K562 (cell line): Measurements from ENCODE around the gene NEURL4. TPM values are rescaled to one million over a fixed set of nuclear protein-coding genes. Genes with fewer than 3 reads are reported as not detected.
"Not testable (repeated sequence)": the region's sequence is repeated elsewhere in the genome, so short reads cannot be mapped to it uniquely, and the experiment has no call there.

Source experiments
- ATAC-seq: fragments of 200-7000 bp; cut with Tn5 transposase; 3 replicates; pipeline ENCODE4 v1.9.1; 2020; ENCODE audit warnings: moderate library complexity
- BruUV-seq: library from RNA; stranded (reverse); fragments of 400-500 nt; replicated peaks from 2 replicates; lab custom pipeline; 2021; lab: Mats Ljungman, UMichigan
- CTCF ChIA-PET: fragments of 300-600 bp; formaldehyde crosslinking; extraction: SDS; loops from one replicate; lab custom pipeline; 2021; ENCODE audit warnings: low intra/inter-chr PET ratio; lab: Yijun Ruan, JAX
- POLR2A ChIA-PET: fragments of 300-600, 350-650 bp; sonication (Branson Sonifier 250); formaldehyde crosslinking; extraction: SDS; loops from one replicate; lab custom pipeline; 2021; ENCODE audit warnings: antibody characterized with exemption, inconsistent platforms; lab: Yijun Ruan, JAX
- DNase-seq, 4 experiments: peaks; one replicate each; pipeline versions ENCODE4 v3.0.0 to v3.0.0-alpha.2; 2011 to 2018; ENCODE audit warnings: low spot score in 3 of 4, mixed read lengths in 3 of 4; ENCODE audit errors: extremely low read depth in 1 of 4
- FAIRE-seq: peaks from 2 replicates; lab custom pipeline; 2011; peaks lifted over from hg19 to GRCh38; lab: Jason Lieb, UNC
- H2AFZ ChIP-seq: 2 replicates; pipeline ENCODE4 v1.6.0; 2011; ENCODE audit warnings: low read depth, low read length, control low read depth, inconsistent platforms
- H3K27ac ChIP-seq: fragments of 200-600 bp; 3 replicates; pipeline ENCODE4 v1.8.0; 2011; ENCODE audit warnings: low read depth, mild to moderate bottlenecking, control low read depth, inconsistent platforms, low read length, moderate library complexity, mixed read lengths; ENCODE audit errors: extremely low read depth
- H3K27me3 ChIP-seq, 2 experiments: fragments of 300-600 bp in 1 of 2; 2 replicates in 1 of 2; 3 replicates in 1 of 2; pipeline versions ENCODE4 v1.6.0 to v1.8.0; 2011; ENCODE audit warnings: inconsistent platforms in 2 of 2, low read length in 2 of 2, mild to moderate bottlenecking in 1 of 2, mixed read lengths in 1 of 2, moderate library complexity in 1 of 2; ENCODE audit not compliant: control insufficient read depth in 2 of 2, insufficient read depth in 2 of 2
- H3K36me3 ChIP-seq: fragments of 300-600 bp; 3 replicates; pipeline ENCODE4 v1.8.0; 2011; ENCODE audit warnings: mild to moderate bottlenecking, low read length, inconsistent platforms; ENCODE audit not compliant: control insufficient read depth, insufficient read depth
- H3K4me1 ChIP-seq, 2 experiments: fragments of 200-600 bp in 1 of 2; replicated peaks in 1 of 2; 2 replicates in 1 of 2; 3 replicates in 1 of 2; pipeline versions ENCODE4 v1.5.1 to v1.8.0; 2011; ENCODE audit warnings: inconsistent platforms in 2 of 2, low read length in 2 of 2, mild to moderate bottlenecking in 1 of 2, mixed read lengths in 1 of 2, moderate library complexity in 1 of 2; ENCODE audit not compliant: control insufficient read depth in 2 of 2, insufficient read depth in 2 of 2
- H3K4me2 ChIP-seq: 2 replicates; pipeline ENCODE4 v1.6.1; 2011; ENCODE audit warnings: low read length, control low read depth, inconsistent platforms, mixed read lengths; ENCODE audit not compliant: insufficient read depth
- H3K4me3 ChIP-seq: fragments of 200-600 bp; sonication (generic), shearing (Covaris generic); 2 replicates; pipeline ENCODE4 v1.5.1; 2016; ENCODE audit warnings: control low read depth, inconsistent platforms
- H3K79me2 ChIP-seq: fragments of 200-600 bp; 3 replicates; pipeline ENCODE4 v1.8.0; 2011; ENCODE audit warnings: low read length, inconsistent platforms; ENCODE audit not compliant: control insufficient read depth, insufficient read depth
- H3K9ac ChIP-seq, 2 experiments: 2 replicates each; pipeline versions ENCODE4 v1.6.0 to v1.6.1; 2011; ENCODE audit warnings: low read depth in 2 of 2, low read length in 2 of 2, control low read depth in 1 of 2, inconsistent platforms in 1 of 2, mild to moderate bottlenecking in 1 of 2, mixed read lengths in 1 of 2; ENCODE audit not compliant: insufficient read depth in 1 of 2
- H3K9me1 ChIP-seq: one replicate; pipeline ENCODE4 v1.6.0; 2011; ENCODE audit warnings: inconsistent platforms, mild to moderate bottlenecking, low read length, moderate library complexity; ENCODE audit not compliant: control insufficient read depth, insufficient read depth
- H3K9me3 ChIP-seq: replicated peaks from 2 replicates; pipeline ENCODE4 v1.5.1; 2011; ENCODE audit warnings: low read depth, low read length, inconsistent platforms; ENCODE audit not compliant: control insufficient read depth, insufficient read depth
- H4K20me1 ChIP-seq: replicated peaks from 2 replicates; pipeline ENCODE4 v1.6.1; 2011; ENCODE audit warnings: low read length, inconsistent platforms, mixed read lengths; ENCODE audit not compliant: control insufficient read depth, insufficient read depth
- ATF7 ChIP-seq: fragments of 450-650 bp; IDR thresholded peaks from 2 replicates; pipeline ENCODE4 v1.7.1; 2014; ENCODE audit warnings: mild to moderate bottlenecking, moderate library complexity
- CBFA2T2 ChIP-seq: fragments of 450-650 bp; conservative IDR thresholded peaks from 2 replicates; pipeline ENCODE4 v1.6.1; 2017; ENCODE audit warnings: mild to moderate bottlenecking
- DACH1 ChIP-seq: fragments of 450-650 bp; IDR thresholded peaks from 2 replicates; pipeline ENCODE4 v1.6.1; 2018; ENCODE audit not compliant: partially characterized antibody
- L3MBTL2 ChIP-seq: fragments of 450-650 bp; IDR thresholded peaks from 2 replicates; pipeline ENCODE4 v1.6.1; 2016; ENCODE audit warnings: mild to moderate bottlenecking, moderate library complexity
- LEF1 ChIP-seq: fragments of 450-650 bp; IDR thresholded peaks from 2 replicates; pipeline ENCODE4 v1.6.1; 2016; ENCODE audit warnings: mild to moderate bottlenecking
- MAFF ChIP-seq: IDR thresholded peaks from 2 replicates; pipeline ENCODE4 v1.6.1; 2012; ENCODE audit warnings: low read length, improper control_type of control experiment
- MAFG ChIP-seq: fragments of 450-650 bp; conservative IDR thresholded peaks from 2 replicates; pipeline ENCODE4 v1.6.1; 2016; ENCODE audit warnings: missing genetic modification characterization, missing compliant biosample characterization
- MECOM ChIP-seq: fragments of 250-450 bp; sonication (Bioruptor Pico); IDR thresholded peaks from 2 replicates; pipeline ENCODE4 v1.8.0; 2022; ENCODE audit warnings: inconsistent platforms
- MEIS2 ChIP-seq: fragments of 450-650 bp; IDR thresholded peaks from 2 replicates; pipeline ENCODE4 v1.6.1; 2014; ENCODE audit warnings: mild to moderate bottlenecking; ENCODE audit not compliant: partially characterized antibody
- MTA1 ChIP-seq: fragments of 450-650 bp; IDR thresholded peaks from 2 replicates; pipeline ENCODE4 v1.6.1; 2017; ENCODE audit warnings: borderline replicate concordance
- ZFX ChIP-seq: sonication (generic); formaldehyde crosslinking; IDR thresholded peaks from 2 replicates; pipeline ENCODE4 v1.8.0; 2022; ENCODE audit warnings: mild to moderate bottlenecking, missing genetic modification reagents, moderate library complexity
- ZNF316 ChIP-seq: fragments of 450-650 bp; IDR thresholded peaks from 2 replicates; pipeline ENCODE4 v1.6.1; 2016
- WGBS: fragments of 100-300 bp; shearing (Covaris generic); methylation state at CpG from one replicate; pipeline ENCODE4 v1.1.6; 2016; ENCODE audit warnings: low coverage, mixed read lengths; ENCODE audit not compliant: insufficient coverage; ENCODE audit errors: missing lambda C conversion rate; 5-methylcytosine and 5-hydroxymethylcytosine counted together
- in situ Hi-C: fragments of 300-500 bp; cut with MboI; formaldehyde crosslinking; loops from 4 replicates; pipeline ENCODE4 v1.15.0; 2018; ENCODE audit warnings: inconsistent platforms, mixed read lengths
- intact Hi-C: fragments of 100-400 bp; cut with micrococcal nuclease; formaldehyde crosslinking; loops from 2 replicates; pipeline ENCODE4 v1.14.2; 2022
- polyA plus RNA-seq, 8 experiments: library from polyadenylated mRNA; depleted of rRNA in 4 of 8; stranded (reverse) in 5 of 8; unstranded in 3 of 8; fragments of >200 nt; fragmentation: Nextera tagmentation in 2 of 8; fragmentation: Illumina TruSeq in 1 of 8; extraction: Ambion mirVana in 2 of 8; extraction: Trizol in 1 of 8; gene quantifications; 2 replicates each; pipeline versions ENCODE4 v1.2.1 to v1.2.3, GENCODE V29; 2011 to 2014; ENCODE audit warnings: inconsistent platforms in 1 of 8, missing spikeins in 1 of 8
- total RNA-seq, 7 experiments: library from RNA; depleted of rRNA in 6 of 7; stranded (reverse); fragments of >200 nt in 6 of 7; fragmentation: Illumina TruSeq in 2 of 7; extraction: Trizol in 2 of 7; gene quantifications; 2 replicates each; pipeline versions ENCODE4 v1.2.1 to v1.2.3, GENCODE V29; 2011 to 2021; ENCODE audit warnings: low replicate concordance in 1 of 7
- TF ChIP-seq, protein P1 (sequence below): fragments of 450-650 bp; formaldehyde crosslinking; IDR thresholded peaks from 2 replicates; pipeline ENCODE4 v1.4.0; 2020; ENCODE audit warnings: mild to moderate bottlenecking, mixed read lengths
- TF ChIP-seq, protein P2 (sequence below): sonication (generic); formaldehyde crosslinking; IDR thresholded peaks from 2 replicates; pipeline ENCODE4 v1.5.0; 2020; ENCODE audit warnings: missing genetic modification reagents
- TF ChIP-seq, protein P3 (sequence below): sonication (generic); formaldehyde crosslinking; IDR thresholded peaks from 2 replicates; pipeline ENCODE4 v1.9.0; 2022; ENCODE audit warnings: mild to moderate bottlenecking, missing genetic modification reagents
- TF ChIP-seq, protein P4 (sequence below): sonication (generic); formaldehyde crosslinking; IDR thresholded peaks from 2 replicates; pipeline ENCODE4 v1.8.0; 2022; ENCODE audit warnings: missing genetic modification reagents, mild to moderate bottlenecking, moderate library complexity, borderline replicate concordance

Gene NEURL4
- total and polyA plus RNA-seq, 9 of the 15 experiments (the other 6 are each of a cell fraction or from before 2014, with no cell fraction given) = 0.08 to 37.4 (median 11.5) TPM

DNA sequence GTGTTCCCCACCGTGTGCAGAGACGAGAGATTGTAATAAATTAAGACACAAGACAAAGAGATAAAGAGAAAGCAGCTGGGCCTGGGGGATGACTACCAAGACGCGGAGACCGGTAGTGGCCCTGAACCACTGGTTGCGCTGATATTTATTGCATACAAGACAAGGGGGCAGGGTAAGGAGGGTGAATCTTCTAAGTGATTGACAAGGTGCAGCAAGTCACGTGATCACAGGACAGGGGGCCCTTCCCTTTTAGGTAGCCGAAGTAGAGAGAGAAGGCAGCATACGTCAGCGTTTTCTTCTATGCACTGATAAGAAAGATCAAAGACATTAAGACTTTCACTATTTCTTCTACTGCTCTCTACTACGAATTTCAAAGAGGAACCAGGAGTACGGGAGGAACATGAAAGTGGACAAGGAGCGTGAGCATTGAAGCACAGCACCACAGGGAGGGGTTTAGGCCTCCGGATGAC is 3.5 kb upstream of the NEURL4 start:
- H3K9me1 ChIP-seq, H3K36me3 ChIP-seq, CTCF ChIA-PET, H3K27ac ChIP-seq, H3K9me3 ChIP-seq, H3K4me3 ChIP-seq, H3K27me3 ChIP-seq, intact Hi-C loops, H4K20me1 ChIP-seq, ATAC-seq, BruUV-seq: not testable (repeated sequence)
- H3K4me1 ChIP-seq = peaks cover 15 to 46% of the 10 kb centered on the region in 2 experiments
- H2AFZ ChIP-seq = peak overlapping the region; percentile 71
- POLR2A ChIA-PET = interaction anchor here (0.7 to 1.1 kb wide), 3 partner anchors 12 to 145 kb away, joined by 3 to 4 read pairs (median 3); partner anchors contain the start of gene GPS2
- in situ Hi-C loops = loop anchor here (10.0 kb wide), 1 partner anchor 288 kb away; the partner anchor contains the start of gene SLC16A11
- peaks cover 13% of the 10 kb centered on the region for H3K79me2 ChIP-seq
- DNase-seq (peak in 1 of 4 experiments; percentile 52), FAIRE-seq (peak; percentile 72)
- H3K4me2 ChIP-seq = peak overlapping the region; percentile 66
- WGBS = 2% methylated on average over 14 of the region's 14 CpGs
- H3K9ac ChIP-seq = peak overlapping the region in 1 of 2 experiments; percentile 61; a peak in 1 of 4 replicates
- TF ChIP-seq ZFX (peak; percentile 25; the same call in 1 of the 2 replicates), MECOM (CRISPR knock-in tag) (peak; percentile 79; the same call in 1 of the 2 replicates), CBFA2T2 (peak; percentile 90), L3MBTL2 (peak; percentile 57; the same call in 1 of the 2 replicates), MTA1 (0 out of 2 replicates have a peak, but pooled peaks have one; percentile 17), MEIS2 (peak; percentile 80), ZNF316 (peak; percentile 94), LEF1 (peak; percentile 97), MAFG (tag) (peak; percentile 83), MAFF (peak; percentile 14; the same call in 1 of the 2 replicates), DACH1 (peak; percentile 15), ATF7 (peak; percentile 85)
- TF ChIP-seq, protein P1, sequence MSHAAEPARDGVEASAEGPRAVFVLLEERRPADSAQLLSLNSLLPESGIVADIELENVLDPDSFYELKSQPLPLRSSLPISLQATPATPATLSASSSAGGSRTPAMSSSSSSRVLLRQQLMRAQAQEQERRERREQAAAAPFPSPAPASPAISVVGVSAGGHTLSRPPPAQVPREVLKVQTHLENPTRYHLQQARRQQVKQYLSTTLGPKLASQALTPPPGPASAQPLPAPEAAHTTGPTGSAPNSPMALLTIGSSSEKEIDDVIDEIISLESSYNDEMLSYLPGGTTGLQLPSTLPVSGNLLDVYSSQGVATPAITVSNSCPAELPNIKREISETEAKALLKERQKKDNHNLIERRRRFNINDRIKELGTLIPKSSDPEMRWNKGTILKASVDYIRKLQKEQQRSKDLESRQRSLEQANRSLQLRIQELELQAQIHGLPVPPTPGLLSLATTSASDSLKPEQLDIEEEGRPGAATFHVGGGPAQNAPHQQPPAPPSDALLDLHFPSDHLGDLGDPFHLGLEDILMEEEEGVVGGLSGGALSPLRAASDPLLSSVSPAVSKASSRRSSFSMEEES (CRISPR knock-in tag) = peak; percentile 99
- TF ChIP-seq, protein P2, sequence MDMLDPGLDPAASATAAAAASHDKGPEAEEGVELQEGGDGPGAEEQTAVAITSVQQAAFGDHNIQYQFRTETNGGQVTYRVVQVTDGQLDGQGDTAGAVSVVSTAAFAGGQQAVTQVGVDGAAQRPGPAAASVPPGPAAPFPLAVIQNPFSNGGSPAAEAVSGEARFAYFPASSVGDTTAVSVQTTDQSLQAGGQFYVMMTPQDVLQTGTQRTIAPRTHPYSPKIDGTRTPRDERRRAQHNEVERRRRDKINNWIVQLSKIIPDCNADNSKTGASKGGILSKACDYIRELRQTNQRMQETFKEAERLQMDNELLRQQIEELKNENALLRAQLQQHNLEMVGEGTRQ = peak; percentile 69
- TF ChIP-seq, protein P3, sequence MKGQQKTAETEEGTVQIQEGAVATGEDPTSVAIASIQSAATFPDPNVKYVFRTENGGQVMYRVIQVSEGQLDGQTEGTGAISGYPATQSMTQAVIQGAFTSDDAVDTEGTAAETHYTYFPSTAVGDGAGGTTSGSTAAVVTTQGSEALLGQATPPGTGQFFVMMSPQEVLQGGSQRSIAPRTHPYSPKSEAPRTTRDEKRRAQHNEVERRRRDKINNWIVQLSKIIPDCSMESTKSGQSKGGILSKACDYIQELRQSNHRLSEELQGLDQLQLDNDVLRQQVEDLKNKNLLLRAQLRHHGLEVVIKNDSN = peak; percentile 84
- TF ChIP-seq, protein P4, sequence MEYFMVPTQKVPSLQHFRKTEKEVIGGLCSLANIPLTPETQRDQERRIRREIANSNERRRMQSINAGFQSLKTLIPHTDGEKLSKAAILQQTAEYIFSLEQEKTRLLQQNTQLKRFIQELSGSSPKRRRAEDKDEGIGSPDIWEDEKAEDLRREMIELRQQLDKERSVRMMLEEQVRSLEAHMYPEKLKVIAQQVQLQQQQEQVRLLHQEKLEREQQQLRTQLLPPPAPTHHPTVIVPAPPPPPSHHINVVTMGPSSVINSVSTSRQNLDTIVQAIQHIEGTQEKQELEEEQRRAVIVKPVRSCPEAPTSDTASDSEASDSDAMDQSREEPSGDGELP (CRISPR knock-in tag) = peak; percentile 66; the same call in 1 of the 2 replicates
